ENCODE results near the gene RAB20.
"Not testable (repeated sequence)": the region's sequence is repeated elsewhere in the genome, so short reads cannot be mapped to it uniquely, and the experiment has no call there.

Gene RAB20

DNA sequence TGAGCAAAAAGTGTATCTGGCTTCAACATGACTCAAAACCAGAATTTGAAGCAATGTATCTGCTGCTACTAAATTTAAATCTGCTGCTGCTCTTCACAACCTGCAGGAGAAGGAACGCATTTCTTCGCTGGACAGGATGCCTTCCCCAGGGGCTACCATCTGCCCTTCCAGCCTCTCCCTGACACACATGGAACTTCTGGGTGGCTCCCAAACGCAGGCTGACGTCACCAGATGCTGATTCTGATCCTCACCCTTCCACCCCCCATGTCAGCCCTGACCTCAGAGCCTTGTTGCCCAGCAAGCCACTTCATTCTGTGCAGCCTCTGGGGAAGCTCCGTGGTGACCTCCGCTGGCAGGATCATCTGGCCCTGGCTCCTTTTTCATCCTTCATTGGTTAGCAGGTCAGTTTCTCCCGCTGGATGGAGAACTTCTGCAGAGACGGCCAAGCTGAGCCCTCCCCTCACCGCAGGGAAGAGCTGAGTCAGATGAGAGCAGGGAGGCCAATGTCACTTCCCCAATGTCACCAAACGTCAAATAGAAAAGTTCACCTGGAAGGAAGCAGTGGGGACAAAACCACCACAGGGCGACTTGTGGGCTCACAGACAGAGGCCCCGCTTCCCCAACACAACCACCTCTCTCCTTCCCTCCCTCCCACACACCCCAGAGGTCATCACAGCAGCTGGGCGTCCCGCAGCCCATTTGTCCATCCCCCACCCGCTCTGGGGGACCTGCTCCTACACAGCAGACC is 14.0 kb upstream of the RAB20 start:
- DNase-seq: no peak

DNA sequence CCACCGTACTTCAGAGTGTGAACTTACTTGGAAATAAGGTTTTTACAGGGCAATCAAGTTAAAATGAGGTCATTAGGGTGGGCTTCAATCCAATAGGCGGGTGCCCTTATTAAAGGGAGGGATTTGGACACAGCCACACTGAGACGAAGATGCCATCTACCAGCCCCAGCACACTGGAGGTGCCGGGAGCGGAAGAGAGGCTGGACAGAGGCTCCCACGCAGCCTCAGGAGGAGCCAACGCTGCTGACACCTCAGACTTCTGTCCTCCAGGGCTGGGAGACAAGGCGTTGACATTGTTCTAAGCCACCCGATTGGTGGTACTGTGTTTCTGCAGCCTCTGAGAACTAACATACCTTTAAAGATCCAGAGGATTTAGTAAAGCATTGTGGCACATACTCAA is 12.6 kb upstream of the RAB20 start:
- DNase-seq: no peak

DNA sequence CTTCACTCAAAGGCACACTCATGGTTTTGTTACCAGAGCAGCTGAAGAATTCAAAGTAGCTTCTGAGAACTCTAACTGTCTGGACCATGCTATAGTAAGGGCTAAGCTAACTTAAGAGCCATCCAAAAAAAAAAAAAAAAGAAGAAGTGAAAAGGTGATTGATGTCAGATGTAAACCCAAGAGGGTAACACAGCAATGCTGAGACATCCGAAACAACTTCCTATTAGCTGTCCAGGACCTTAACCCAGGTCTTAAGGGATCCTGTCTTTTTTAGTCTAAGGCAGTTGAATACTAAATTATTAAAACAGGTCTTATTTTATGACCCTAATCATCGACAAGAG is 11.2 kb upstream of the RAB20 start:
- no peak for DNase-seq

DNA sequence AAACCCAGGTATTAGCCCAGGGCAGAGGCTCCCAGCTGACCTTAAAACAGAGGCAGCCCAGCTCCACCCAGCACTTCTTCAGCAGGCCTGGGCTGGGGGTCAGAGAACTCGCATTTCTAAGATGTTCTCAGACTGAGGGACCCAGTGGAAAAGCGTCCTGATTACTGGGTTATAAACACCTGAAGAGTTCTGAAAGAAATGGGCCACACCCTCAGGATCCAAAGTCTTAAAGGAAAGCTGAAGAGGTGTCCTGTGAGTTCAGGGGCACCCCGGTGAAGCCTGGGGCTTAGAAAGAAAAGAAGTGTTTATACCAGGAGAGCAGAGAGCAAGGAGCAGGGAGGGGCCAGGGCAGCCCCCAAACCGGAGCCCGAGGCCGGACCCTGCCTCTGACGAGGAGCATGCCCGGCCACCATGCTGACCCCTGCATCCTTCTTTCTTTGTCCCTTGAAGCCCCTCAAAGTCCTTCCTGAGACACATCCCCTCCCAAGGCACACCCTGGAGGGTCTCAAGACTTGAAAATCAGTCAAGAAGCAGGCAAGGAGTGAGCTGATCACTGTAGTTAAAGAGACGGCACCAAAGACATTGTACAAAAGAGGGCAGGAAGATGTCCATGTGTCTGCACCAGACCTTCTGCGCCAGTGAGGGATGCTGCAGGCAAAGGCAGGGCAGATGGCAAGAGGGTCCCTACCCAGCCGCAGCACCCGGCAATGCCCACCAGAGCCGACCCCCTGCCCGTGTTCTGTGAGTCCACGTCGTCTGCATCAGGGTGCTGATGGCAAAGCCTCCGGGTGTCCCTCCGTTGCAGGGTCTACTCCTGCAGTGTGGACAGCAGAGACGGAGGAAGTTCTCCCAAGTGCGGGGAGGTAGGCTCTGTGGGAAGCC is 10.6 kb upstream of the RAB20 start:
- DNase-seq: no peak

DNA sequence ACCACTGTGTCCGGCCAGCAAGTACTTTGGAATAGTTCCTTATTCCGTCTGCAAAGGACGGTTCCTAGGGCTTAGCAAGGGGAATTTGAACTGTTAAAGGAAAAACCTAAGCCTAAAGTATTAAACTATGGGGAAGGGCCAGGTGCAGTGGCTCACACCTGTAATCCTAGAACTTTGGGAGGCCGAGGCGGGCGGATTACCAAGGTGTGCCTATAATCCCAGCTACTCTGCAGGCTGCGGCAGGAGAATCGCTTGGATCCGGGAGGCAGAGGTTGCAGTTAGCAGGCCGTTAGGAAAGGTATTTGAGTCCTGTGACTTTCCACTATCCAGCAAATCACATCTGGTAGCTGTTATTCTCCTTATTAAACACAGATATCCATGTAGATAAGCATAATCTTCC is 9.4 kb upstream of the RAB20 start:
- no peak for DNase-seq

DNA sequence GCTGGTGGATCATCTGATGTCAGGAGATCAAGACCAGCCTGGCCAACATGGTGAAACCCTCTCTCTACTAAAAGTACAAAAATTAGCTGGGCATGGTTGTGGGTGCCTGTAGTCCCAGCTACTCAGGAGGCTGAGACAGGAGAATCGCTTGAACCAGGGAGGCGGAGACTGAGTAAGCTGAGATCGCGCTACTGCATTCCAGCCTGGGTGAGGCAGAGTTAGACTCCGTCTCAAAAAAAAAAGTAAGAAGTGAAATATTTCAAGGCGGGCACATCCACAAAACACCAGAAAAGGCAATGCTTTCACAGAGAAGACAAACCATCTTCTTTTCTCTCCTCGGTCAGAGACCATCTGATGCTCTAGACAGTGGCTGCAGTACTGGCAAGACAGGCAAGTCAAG is 8.4 kb upstream of the RAB20 start:
- DNase-seq: not testable (repeated sequence)

DNA sequence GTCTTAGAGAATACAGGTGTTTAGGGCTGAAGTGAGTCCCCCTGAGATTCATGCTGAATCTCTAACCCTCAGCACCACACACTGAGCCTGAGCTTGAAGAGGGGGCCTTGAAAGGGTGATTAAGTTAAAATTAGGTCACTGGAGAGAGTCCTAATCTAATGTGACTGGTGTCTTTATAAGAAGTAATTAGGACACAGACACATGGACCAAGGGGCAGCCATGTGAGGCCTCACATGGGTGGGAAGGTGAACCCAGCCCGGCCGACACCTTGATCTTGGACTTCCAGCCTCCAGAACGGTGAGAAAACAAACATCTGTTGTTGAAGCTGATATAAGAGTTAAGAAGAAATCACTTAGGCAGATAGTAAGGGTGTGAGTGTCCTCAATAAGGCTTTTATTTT is 7.1 kb upstream of the RAB20 start:
- no peak for DNase-seq

DNA sequence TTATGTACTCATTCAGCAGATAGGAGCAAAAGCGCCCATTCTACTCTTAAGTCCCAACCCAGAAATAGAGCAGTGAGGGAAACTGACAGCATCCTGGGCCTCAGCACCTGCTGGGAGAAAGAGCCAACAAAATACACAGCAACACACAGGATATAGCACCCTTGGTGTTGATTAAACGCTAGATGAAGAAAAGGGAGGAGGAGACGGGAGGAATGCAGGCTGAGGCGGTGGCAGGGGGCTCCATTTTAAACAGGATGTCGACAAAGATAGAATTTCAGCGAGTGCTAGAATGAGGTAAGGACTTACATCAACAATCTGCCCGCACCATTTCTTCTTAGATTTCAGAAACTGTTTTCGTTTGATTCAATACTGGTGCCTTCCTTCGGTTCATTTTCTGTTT is 4.6 kb upstream of the RAB20 start:
- no peak for DNase-seq

DNA sequence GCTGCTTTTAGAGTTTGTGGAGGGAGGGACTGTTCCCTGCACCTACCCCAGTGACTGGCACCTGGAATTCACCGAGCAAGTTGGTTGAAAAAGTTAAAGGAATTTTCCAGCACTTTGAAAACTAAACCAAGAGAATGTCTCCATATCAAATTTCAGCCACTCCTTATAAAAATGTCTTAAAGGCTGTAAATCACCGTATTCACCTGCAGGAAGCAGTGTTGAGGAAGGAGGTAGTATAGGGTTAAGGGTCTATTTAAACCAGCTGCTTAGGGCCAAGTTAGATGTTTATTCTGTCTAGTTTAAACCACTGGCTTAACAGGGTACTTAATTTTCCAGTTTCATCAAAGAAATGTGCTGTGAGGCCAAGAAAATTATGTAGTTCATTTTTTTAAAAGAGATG is 3.8 kb upstream of the RAB20 start:
- DNase-seq: no peak

DNA sequence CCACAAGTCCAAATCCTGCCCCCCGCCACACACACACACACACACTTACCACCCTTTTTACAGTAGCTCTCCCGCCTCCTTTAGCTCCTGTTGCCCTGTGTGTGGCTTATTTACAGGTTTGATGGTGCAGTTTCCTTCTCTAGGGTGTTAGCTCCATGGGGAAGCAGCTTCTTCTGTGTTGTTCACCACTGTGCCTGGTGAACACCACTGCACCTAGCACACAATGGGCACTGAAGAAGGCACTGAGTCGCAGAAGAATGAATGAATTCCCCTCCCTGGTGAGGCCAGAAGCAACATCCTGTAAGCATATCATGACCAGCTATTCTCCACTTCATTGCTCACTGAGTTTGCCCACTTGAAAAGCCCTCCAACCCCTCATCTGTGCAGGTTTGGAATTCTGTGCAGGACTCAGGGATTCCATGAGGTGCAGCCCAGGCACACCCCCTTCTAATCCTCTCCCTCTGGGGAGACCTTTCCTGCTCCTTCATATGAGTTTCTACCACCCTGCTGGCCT is 3.0 kb upstream of the RAB20 start:
- DNase-seq: no peak

DNA sequence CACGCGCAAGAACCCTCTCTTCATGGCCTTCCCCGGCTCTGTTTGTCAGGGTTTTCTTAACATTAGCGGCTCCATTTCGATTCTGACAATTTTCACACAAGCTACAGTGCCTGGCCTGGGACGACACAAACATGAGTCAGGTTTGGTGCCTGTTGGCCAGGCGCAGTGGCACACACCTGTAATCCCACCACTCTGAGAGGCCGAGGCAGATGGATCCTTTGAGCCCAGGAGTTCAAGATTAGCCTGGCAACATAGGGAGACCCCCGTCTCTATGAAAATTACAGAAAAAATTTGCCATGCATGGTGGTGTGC is 1.9 kb upstream of the RAB20 start:
- DNase-seq: no peak

DNA sequence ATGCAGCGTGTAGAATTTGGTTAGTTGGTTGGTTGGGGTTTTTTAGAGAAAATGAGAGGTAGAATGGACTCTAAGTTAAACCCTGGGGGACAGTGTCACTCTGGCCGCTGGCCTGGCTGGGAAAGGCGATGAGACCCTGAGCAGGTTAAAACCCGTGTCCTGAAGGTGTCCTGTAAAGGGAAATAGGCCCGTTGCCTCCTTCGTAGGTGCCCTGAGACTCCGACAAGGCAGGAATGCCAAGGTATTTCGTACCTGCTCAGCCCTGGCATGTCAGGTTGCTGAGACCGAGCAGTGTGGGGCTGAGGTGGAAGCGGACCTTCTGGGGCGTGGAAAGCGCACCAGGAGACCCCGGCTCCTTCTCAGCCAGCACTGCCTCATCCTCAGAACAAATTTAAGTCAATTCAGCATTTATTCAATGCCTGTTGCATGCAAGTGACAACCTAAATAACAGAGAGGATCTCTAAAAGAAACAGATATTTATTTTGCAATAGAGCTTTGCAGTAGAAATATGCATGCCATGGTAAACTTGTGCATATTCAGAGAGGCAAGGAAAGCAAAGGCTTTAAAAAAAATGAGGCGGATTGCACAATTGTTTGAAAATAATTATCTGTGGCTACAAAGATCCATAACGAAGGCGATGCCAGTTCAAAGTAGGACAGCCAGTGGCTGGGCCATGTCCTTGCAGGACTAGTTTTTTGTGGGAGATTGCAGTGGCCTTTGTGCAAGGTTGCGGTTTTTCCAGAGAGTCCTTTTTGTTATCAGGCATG is 1.4 kb upstream of the RAB20 start:
- no peak for DNase-seq

DNA sequence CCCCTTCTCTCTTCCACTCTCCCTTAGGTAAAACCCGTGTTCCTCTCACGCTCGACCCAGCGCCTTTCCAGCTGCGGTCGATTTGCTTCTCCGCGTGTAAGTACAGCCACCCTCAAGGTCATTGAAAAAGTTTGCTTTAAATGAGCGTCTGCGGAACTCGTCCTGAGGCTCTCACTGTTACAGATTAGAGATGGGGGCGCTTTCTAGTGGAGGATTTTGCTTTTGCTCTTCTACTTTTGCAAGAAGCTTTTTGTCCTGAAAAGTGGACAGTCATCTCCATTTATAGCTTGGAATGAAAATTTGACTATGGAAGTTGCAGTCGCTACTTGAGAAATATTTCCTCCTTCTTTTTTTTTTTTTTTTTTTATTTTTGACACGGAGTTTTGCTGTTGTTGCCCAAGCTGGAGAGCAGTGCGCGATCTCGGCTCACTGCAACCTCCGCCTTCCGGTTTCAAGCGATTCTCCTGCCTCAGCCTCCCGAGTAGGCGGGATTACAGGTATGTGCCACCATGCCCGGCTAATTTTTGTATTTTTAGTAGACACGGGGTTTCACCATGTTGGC is 595 bp upstream of the RAB20 start:
- DNase-seq: peak in 1 of 2 experiments; percentile 46

DNA sequence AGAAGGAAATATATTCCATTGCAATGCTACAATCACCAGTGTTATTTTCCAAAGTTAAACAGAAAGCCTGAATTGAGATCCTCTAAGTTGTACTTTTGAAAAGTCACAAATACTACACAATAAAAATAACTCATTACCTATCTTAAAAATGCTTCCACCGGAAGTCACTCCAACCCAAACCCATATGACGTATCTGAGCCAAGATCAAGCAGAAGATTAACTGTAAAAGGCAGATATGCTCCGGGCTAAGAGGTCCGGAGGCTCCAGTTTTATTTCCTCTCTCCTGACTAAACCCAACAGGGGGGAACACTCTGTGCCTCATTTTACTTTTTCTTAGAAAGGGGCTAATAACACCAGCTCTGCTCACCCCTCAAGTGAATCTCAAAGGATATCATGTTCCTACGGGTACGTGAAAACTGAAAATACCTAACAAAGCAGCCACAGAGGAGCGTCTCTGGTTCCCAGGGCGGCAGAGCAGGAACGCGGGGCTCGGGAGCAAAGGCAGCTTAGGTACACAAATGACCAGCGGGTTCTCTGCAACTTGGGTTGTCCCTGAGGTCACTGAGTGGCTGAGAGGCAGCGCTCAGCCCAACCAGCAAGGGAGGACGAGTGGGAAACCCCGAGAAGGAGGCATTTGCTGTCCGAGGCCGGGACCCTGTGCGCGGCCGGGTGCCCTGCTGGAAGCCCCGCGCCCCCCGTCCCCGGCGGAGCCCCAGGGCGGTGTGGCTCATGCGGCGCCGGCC is 750 bp downstream of the RAB20 start:
- peak in 1 of 2 experiments; percentile 9 for DNase-seq

DNA sequence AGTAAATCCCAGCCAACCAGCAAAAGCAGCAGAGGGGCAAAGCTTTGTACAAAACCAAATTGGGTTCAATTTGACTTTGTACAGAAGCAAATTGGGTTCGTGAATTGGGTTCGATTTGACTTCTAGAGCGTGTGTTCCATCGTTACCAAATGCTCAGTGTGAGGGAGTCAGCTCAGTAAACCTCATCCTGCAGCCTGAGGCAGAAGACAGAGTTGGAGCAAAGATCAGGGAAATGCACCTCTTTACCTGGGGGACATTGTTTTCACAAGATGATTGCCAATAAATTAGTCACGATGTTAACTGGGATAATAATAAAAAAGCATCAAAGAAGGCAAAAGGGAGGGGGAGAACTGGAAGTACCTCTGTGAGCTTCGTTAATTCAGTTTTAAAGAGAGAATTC is 1.5 kb downstream of the RAB20 start:
- DNase-seq: no peak

DNA sequence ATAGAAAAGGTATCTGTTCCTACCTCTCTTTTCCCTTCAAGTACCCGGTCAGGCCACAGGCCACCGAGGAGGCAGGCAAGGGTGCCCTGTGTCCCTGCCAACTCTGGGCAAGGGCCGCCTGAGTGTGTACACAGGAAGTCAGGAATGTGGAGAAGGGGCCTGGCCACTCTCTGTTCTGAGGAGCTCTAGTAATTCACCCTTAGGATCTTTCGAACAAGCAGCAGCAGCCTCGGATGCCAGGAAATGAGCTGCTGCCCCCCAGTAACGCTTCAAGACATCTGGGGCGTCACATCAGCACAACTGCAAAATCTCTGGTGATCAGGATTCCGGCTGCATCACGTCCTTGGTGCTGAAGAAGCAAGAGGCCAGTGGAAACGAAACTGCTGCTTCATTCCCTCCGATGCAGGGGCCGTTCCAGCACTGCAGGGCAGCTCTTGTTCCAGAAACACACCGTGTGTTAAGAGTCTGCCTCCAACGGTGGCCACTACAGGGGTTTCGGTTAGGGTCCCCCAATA is 2.0 kb downstream of the RAB20 start:
- no peak for DNase-seq

DNA sequence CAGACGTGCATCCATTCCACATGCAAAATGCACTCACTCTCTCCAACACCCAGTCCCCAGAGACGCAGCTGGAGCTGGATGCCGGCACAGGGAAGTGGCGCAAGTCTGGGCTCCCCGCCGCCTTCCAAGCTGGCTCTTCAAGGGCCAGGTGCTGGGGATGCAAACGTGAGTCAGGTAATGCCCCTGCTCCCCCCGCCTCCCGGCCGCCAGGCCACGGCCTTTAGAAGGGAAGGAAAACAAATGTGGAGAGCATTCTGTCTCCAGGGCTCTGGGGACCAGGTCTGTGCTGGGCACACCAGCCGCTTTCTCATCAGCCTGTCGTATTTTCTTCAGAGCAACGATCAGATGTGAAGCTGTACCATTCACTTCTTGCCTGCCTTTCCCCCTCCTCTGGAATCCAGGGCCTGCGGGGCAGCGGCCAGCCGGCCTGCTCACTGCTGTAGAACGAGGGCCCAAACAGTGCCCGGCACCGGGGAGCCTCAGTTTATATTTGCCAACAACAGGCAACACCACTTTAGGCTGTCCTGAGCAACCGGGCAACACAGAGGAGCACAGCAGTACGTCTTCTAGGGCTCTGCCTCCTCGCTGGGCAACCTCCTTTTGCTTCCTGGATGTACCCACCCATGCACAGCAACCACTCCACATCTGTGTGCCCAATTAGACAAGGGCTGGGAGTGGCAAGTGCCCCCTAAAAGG is 3.8 kb downstream of the RAB20 start:
- no peak for DNase-seq

DNA sequence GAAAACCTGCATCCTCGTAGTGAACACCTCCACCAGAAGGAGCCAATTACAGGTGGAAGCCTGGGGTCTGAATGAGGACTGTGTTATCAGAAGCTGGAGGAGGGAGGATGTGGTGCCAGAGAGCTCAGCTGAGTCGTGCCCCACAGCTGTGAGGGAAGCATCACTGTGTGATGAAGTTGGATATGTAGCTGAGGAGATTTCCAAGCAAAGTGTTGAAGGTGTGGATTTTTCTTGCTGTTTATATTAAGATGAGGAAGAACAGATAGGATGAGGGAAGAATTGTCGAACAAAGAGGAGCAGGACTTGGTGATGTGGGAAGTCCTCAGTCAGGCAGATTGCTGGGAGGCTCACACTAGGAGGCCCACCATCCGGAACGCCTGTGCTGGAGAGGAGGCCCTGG is 4.4 kb downstream of the RAB20 start:
- no peak for DNase-seq

DNA sequence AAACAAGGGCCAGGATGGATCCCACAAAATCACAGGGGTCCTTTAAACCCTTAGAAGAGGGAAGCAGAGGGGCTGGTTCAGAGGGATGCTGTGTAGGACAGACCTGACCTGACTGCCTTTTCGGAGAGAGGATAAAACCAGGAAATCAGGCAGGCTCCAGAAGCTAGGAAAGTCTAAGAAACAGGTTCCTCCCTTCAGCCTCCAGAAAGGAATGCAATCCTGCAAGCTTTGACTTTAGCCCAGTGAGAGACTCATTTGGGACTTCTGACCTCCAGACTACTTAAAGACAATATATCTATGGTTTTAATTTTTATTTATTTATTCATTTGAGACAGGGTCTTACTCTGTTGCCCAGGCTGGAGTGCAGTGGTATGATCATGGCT is 5.3 kb downstream of the RAB20 start:
- no peak for DNase-seq

DNA sequence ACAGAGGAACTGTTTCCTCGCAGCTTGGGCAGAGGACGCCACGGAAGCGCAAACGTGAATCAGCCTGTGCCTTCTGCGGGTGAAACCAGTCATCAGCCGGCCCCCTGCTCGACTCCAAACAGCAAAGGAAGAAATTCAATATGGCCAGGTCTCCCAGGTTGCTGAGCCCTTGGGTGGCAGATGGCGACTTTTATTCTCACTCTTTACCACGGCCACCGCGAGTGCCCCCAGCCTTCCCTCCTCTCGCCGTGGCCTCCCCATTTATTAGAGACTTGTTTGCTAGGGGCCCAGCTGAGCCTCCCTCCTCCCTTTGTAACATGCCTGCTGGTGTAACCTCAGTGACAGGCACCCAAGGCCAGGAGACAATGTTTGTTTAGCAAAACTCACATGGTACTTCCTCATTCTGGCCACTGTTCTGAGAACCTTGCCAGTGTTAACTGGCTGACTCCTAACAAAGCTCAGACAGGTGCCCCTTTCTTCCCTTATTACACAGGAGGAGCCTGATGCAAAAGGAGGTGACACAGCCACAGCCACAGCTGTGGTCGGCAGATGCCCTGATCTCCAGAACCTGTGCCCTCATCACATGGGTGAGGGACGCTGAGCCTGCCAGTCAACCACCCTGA is 5.8 kb downstream of the RAB20 start:
- no peak for DNase-seq

DNA sequence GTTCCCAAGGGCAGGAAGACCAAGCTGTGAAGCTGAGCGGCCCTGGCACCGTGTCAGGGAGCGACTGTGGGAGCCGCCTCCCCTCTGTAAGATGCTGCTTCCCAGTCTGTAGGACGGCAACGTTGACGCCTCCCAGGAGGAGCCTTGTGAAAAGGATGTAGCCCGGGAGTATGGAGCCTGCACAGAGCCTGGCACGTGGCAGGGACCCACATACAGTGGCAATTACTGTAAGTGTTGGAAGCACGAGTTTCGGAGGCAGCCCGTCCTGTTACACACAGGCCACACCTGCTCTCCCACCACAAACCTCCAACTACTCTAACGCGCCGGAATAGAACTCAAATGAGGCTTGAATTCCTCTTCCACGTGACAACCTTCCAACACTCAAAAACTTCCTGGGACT is 6.6 kb downstream of the RAB20 start:
- no peak for DNase-seq

All from NCI-H524 (cell line).